Tibial nerve (tissue), 4 donors: ENCODE data around the gene ABCC4. TPM values are rescaled to one million over a fixed set of nuclear protein-coding genes. Genes with fewer than 3 reads are reported as not detected.
"Not testable (repeated sequence)": the region's sequence is repeated elsewhere in the genome, so short reads cannot be mapped to it uniquely, and the experiment has no call there.

Experiments used
- DNase-seq, 2 donors: peaks; one replicate each; pipeline ENCODE4 v3.0.0-alpha.2; 2019; ENCODE audit warnings: low spot score in 2 of 2
- H3K27ac ChIP-seq, 4 donors: fragments of 200-600 bp; sonication (generic) in 3 of 4; one replicate each; pipeline ENCODE4 v1.5.1; 2017 to 2019; ENCODE audit warnings: mild to moderate bottlenecking in 1 of 4
- H3K27me3 ChIP-seq, 2 donors: fragments of 200-600 bp; sonication (generic) in 1 of 2; one replicate each; pipeline versions ENCODE4 v1.5.1 to v1.6.0; 2017 to 2019
- H3K36me3 ChIP-seq, 3 donors: fragments of 200-600 bp; sonication (generic); one replicate each; pipeline ENCODE4 v1.5.1; 2018 to 2019
- H3K4me1 ChIP-seq, 4 donors: fragments of 200-600 bp; sonication (generic) in 3 of 4; one replicate each; pipeline ENCODE4 v1.5.1; 2017 to 2019
- H3K4me3 ChIP-seq, 4 donors: fragments of 200-600 bp; sonication (generic) in 3 of 4; one replicate each; pipeline ENCODE4 v1.5.1; 2017 to 2019; ENCODE audit warnings: mild to moderate bottlenecking in 1 of 4, moderate library complexity in 1 of 4
- H3K9me3 ChIP-seq, 4 donors: fragments of 200-600 bp; sonication (generic) in 3 of 4; one replicate each; pipeline ENCODE4 v1.5.1; 2017 to 2019
- EP300 ChIP-seq, 2 donors: sonication (generic); formaldehyde crosslinking; IDR thresholded peaks; one replicate each; pipeline ENCODE4 v1.6.1; 2017; ENCODE audit warnings: antibody characterized with exemption in 2 of 2, mild to moderate bottlenecking in 1 of 2
- POLR2A ChIP-seq, 2 donors: fragments of 450-650 bp; IDR thresholded peaks; one replicate each; pipeline ENCODE4 v1.6.1; 2017; ENCODE audit warnings: antibody characterized with exemption in 2 of 2, mild to moderate bottlenecking in 2 of 2, moderate library complexity in 2 of 2
- WGBS, 2 donors: methylation state at CpG; one replicate each; pipeline ENCODE4 v1.1.5; 2018; 5-methylcytosine and 5-hydroxymethylcytosine counted together
- total RNA-seq, 4 donors: library from RNA; depleted of rRNA; stranded (reverse); fragments of >200 nt; gene quantifications; one replicate each; pipeline ENCODE4 v1.1.0, GENCODE V29; 2016
- TF ChIP-seq, protein P1 (sequence below), 5 experiments: fragments of 200-600 bp in 3 of 5; fragments of 450-650 bp in 2 of 5; sonication (generic) in 3 of 5; IDR thresholded peaks; one replicate each; pipeline ENCODE4 v1.5.1; 2016 to 2019; ENCODE audit warnings: antibody characterized with exemption in 5 of 5, mild to moderate bottlenecking in 3 of 5, moderate library complexity in 2 of 5

ABCC4 gene
- total RNA-seq, 4 donors from 2014 or later = 5.7 to 20.1 (median 9.3) TPM

DNA sequence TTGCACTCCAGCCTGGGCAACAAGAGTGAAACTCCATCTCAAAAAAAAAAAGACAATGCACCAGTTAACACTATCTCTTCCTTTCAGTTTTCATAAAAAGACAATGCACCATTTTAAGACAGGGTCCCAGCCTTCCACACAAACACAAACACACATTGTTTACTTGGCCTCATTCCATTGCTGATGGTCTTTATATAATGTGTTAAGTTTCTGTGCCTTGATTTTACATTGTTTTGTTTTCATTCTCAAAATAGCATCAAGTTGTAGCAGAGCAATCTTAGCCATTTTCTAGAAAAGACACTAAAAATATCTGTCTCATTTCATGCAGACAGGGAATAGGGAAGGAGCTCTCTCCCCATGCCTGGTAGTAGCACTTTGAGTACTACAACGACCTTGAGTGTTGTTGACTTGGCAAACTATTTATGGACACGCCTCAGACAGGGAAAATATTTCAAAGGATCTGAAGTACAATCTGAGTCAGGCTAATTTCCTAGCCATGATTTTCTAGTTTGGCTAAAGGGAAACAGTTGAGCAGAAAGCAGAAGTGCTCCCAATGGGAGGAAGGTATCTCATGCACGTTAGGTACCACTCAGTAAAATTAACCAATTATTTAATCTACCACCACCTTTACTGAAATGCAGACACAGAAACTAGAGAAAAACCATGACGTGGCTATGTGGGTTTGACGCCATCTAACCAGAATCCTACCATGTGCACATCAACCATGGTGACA lies 120.6 kb downstream of the ABCC4 start:
- DNase-seq = no peak
- no peak overlapping the region for H3K27ac ChIP-seq
- no peak overlapping the region for H3K4me3 ChIP-seq
- H3K4me1 ChIP-seq = peaks cover 0 to 4% (median 0%) of the 10 kb centered on the region in 4 donors
- no peaks in the 10 kb centered on the region for H3K27me3 ChIP-seq
- 52 to 55% methylated on average over 5 of the region's 5 CpGs for whole genome bisulfite sequencing, 2 donors
- H3K36me3 ChIP-seq = no peaks in the 10 kb centered on the region
- no peaks in the 10 kb centered on the region for H3K9me3 ChIP-seq
- TF ChIP-seq POLR2A (IDR thresholded peaks at IDR 0.05) = no peak
- TF ChIP-seq, protein P1, sequence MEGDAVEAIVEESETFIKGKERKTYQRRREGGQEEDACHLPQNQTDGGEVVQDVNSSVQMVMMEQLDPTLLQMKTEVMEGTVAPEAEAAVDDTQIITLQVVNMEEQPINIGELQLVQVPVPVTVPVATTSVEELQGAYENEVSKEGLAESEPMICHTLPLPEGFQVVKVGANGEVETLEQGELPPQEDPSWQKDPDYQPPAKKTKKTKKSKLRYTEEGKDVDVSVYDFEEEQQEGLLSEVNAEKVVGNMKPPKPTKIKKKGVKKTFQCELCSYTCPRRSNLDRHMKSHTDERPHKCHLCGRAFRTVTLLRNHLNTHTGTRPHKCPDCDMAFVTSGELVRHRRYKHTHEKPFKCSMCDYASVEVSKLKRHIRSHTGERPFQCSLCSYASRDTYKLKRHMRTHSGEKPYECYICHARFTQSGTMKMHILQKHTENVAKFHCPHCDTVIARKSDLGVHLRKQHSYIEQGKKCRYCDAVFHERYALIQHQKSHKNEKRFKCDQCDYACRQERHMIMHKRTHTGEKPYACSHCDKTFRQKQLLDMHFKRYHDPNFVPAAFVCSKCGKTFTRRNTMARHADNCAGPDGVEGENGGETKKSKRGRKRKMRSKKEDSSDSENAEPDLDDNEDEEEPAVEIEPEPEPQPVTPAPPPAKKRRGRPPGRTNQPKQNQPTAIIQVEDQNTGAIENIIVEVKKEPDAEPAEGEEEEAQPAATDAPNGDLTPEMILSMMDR (IDR thresholded peaks at IDR 0.05) = no peak
- no peak for TF ChIP-seq EP300 (IDR thresholded peaks at IDR 0.05)

DNA sequence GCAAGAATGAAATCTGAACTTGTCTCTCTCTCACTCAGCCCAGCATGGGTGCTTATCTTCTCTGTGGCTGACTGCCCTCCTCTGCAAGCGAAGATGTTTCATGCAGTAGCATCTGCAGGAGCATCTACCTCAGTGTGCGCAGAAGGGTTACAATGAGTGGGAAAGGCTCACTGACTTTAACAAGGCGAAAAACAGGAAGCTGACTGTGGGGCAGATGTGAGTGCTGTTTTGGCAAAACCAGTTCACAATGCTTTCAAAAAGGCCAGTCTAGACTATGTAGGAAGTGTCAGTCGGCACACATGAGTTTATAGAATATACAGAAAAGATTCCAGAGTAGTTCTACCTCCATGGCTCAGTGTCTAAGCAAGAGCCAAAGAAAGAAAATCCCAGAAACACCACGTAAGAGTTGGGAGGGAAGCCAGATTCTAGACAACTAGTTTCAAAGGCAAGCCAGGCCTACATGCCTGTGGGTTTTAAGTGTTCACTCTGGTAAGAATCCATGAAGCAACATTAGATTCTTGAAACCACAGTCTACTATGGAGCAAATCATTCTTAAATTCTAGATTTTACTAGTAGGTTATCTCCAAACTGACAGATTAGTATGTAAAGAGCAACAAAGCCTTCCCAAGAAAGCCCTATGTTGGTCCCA lies 124.5 kb downstream of the ABCC4 start:
- Histone ChIP-seq H3K4me1 (peaks cover 0 to 4% (median 0%) of the 10 kb centered on the region in 4 donors), H3K4me3 (no peak overlapping the region), H3K27ac (no peak overlapping the region), H3K9me3 (no peaks in the 10 kb centered on the region), H3K36me3 (peaks cover 0 to 5% (median 0%) of the 10 kb centered on the region in 3 donors), H3K27me3 (no peaks in the 10 kb centered on the region)
- TF ChIP-seq, protein P1 (IDR thresholded peaks at IDR 0.05) = no peak
- TF ChIP-seq EP300 (IDR thresholded peaks at IDR 0.05) (no peak), POLR2A (IDR thresholded peaks at IDR 0.05) (no peak)
- 79 to 89% methylated on average over 5 of the region's 5 CpGs for WGBS, 2 donors
- DNase-seq = no peak

DNA sequence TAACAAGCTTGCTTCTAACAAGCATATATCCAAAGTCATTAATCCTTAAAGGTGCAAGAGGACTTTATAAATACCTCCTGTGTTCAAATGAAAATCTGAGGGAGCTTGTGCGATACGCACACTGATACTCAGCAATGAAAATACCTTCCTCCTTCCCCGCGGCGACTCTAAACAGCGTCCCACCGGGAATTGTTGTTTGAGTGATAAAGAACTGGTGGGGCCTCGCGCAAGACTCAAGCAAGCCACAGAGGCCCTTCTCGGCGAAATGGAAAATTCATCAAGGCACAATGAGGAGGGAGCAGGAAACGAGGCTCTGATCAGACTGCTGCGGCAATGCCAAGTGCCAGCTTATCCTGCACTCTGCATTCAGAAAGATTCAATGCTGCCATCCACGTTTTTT lies 126.7 kb downstream of the ABCC4 start:
- Histone ChIP-seq H3K27ac (no peak overlapping the region), H3K27me3 (no peaks in the 10 kb centered on the region), H3K36me3 (peaks cover 0 to 8% (median 0%) of the 10 kb centered on the region in 3 donors), H3K4me3 (no peak overlapping the region), H3K9me3 (no peaks in the 10 kb centered on the region), H3K4me1 (no peaks in the 10 kb centered on the region)
- DNase-seq = no peak
- 41 to 62% methylated on average over 14 of the region's 14 CpGs for WGBS, 2 donors
- TF ChIP-seq, protein P1 (IDR thresholded peaks at IDR 0.05) = no peak

DNA sequence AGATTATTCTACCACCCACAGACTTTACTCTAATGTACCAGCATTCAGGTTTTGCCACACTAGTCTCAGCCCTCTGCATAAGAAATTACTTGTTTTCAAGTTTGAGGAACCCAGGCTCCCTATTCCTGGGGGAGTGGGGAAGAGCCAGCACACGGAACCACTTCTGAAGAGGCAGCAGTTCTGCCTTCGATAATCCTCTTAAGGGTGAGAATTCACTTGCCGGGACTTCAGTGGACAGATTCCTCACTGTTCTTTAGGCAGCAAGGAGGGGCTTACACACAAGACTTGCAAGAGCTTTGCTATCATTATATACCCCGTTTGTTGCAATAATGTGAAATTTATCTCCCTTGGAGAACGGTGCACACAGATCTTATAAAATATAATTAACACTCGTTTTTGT lies 133.1 kb downstream of the ABCC4 start:
- Histone ChIP-seq H3K27me3 (no peaks in the 10 kb centered on the region), H3K9me3 (no peaks in the 10 kb centered on the region), H3K27ac (no peak overlapping the region), H3K36me3 (peaks cover 0 to 16% (median 0%) of the 10 kb centered on the region in 3 donors), H3K4me1 (no peaks in the 10 kb centered on the region), H3K4me3 (no peak overlapping the region)
- no peak for DNase-seq
- WGBS, 2 donors = 92 to 94% methylated on average over 6 of the region's 6 CpGs
- TF ChIP-seq EP300 (IDR thresholded peaks at IDR 0.05) = no peak

DNA sequence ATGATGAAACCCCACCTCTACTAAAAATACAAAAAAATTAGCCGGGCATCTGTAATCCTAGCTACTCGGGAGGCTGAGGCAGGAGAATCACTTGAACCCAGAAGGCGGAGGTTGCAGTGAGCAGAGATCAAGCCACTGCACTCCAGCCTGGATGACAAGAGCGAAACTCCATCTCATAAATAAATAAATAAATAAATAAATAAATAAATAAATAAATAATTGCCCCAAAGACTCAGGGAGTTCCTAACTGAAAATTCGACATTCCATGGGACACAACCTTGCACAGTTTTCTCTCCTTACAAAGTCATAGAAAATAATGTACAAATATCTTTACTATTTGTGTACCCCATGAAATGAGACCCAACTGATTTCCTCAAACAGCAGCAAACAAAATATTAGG lies 134.2 kb downstream of the ABCC4 start:
- WGBS, 2 donors = 96 to 99% methylated on average over 5 of the region's 5 CpGs
- H3K4me3 ChIP-seq, DNase-seq, H3K27me3 ChIP-seq, H3K9me3 ChIP-seq, H3K27ac ChIP-seq, H3K4me1 ChIP-seq: not testable (repeated sequence)
- peaks cover 0 to 11% (median 0%) of the 10 kb centered on the region in 3 donors for H3K36me3 ChIP-seq

DNA sequence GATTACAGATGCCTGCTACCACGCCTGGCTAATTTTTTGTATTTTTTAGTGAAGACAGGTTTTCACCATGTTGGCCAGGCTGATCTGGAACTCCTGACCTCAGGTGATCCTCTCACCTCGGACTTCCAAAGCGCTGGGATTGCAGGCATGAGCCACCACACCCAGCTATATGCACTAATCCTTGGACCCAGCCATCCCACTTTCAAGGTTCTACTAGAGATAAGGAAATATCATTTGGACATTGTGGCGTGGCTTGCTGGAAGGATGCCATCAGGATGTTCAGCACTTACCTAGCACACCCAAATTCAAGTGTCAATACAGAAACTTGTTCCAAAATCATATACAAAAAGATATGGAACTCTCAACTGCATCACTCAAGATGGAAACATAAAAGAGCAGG lies 136.4 kb downstream of the ABCC4 start:
- Histone ChIP-seq H3K4me1 (no peaks in the 10 kb centered on the region), H3K4me3 (no peak overlapping the region), H3K36me3 (peaks cover 0 to 11% (median 0%) of the 10 kb centered on the region in 3 donors), H3K27ac (no peak overlapping the region), H3K9me3 (no peaks in the 10 kb centered on the region), H3K27me3 (no peaks in the 10 kb centered on the region)
- DNase-seq = no peak
- WGBS, 2 donors = 95 to 97% methylated on average over 4 of the region's 4 CpGs
- no peak for TF ChIP-seq POLR2A (IDR thresholded peaks at IDR 0.05)
- TF ChIP-seq EP300 (IDR thresholded peaks at IDR 0.05) = no peak
- TF ChIP-seq, protein P1 (IDR thresholded peaks at IDR 0.05) = no peak
